Osteocyte (in vitro differentiated cells): ENCODE data around the gene TMEM14A. TPM values are rescaled to one million over a fixed set of nuclear protein-coding genes. Genes with fewer than 3 reads are reported as not detected.

Experiments
- DNase-seq: peaks from one replicate; pipeline ENCODE4 v3.0.0; 2021; ENCODE audit warnings: mixed read lengths; ENCODE audit not compliant: unreplicated experiment; ENCODE audit errors: extremely low spot score
- H3K27ac Mint-ChIP-seq: one replicate; pipeline ENCODE4 v1.8.0; 2021; ENCODE audit warnings: mild to moderate bottlenecking, mixed read lengths; ENCODE audit not compliant: unreplicated experiment
- H3K27me3 Mint-ChIP-seq: one replicate; pipeline ENCODE4 v1.8.0; 2021; ENCODE audit warnings: mixed read lengths; ENCODE audit not compliant: unreplicated experiment
- H3K36me3 Mint-ChIP-seq: one replicate; pipeline ENCODE4 v1.8.0; 2021; ENCODE audit warnings: mixed read lengths; ENCODE audit not compliant: unreplicated experiment
- H3K4me1 Mint-ChIP-seq: one replicate; pipeline ENCODE4 v1.8.0; 2021; ENCODE audit warnings: mixed read lengths; ENCODE audit not compliant: unreplicated experiment
- H3K4me3 Mint-ChIP-seq: one replicate; pipeline ENCODE4 v1.8.0; 2021; ENCODE audit warnings: mild to moderate bottlenecking, moderate library complexity, mixed read lengths; ENCODE audit not compliant: unreplicated experiment
- H3K9me3 Mint-ChIP-seq: one replicate; pipeline ENCODE4 v1.8.0; 2021; ENCODE audit warnings: mixed read lengths; ENCODE audit not compliant: unreplicated experiment
- total RNA-seq: library from RNA; stranded (reverse); gene quantifications from 2 replicates; pipeline ENCODE4 v1.2.1, GENCODE V29; 2021
- TF ChIP-seq, protein P1 (sequence below): fragments of 200-600 bp; sonication (generic); IDR thresholded peaks from 2 replicates; pipeline ENCODE4 v1.5.0; 2021; ENCODE audit warnings: antibody characterized with exemption, mild to moderate bottlenecking, moderate library complexity

Gene TMEM14A
- total RNA-seq, 1 donor from 2014 or later: 20.4 TPM

DNA sequence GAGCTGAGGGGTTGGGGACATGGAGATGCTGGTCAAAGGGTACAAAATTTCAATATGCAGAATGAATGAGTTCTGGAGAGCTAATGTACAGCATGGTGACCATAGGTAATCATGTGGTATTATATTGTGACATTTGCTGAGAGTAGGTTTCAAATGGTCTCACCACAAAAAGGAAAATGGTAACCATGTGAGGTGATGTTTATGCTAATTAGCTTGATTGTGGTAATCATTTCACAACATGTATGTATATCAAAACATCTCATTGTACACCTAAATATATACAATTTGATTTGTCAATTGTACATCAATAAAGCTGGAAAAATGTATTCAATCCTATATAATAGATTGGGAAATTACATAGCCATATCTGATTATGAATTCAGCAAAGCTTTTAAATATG, 29.5 kb upstream of the TMEM14A start:
- DNase-seq: no peak
- no peaks in the 10 kb centered on the region for H3K9me3 Mint-ChIP-seq
- no peak overlapping the region for H3K27ac Mint-ChIP-seq
- H3K27me3 Mint-ChIP-seq: no peaks in the 10 kb centered on the region
- H3K4me3 Mint-ChIP-seq: no peak overlapping the region
- no peaks in the 10 kb centered on the region for H3K36me3 Mint-ChIP-seq
- TF ChIP-seq, protein P1, sequence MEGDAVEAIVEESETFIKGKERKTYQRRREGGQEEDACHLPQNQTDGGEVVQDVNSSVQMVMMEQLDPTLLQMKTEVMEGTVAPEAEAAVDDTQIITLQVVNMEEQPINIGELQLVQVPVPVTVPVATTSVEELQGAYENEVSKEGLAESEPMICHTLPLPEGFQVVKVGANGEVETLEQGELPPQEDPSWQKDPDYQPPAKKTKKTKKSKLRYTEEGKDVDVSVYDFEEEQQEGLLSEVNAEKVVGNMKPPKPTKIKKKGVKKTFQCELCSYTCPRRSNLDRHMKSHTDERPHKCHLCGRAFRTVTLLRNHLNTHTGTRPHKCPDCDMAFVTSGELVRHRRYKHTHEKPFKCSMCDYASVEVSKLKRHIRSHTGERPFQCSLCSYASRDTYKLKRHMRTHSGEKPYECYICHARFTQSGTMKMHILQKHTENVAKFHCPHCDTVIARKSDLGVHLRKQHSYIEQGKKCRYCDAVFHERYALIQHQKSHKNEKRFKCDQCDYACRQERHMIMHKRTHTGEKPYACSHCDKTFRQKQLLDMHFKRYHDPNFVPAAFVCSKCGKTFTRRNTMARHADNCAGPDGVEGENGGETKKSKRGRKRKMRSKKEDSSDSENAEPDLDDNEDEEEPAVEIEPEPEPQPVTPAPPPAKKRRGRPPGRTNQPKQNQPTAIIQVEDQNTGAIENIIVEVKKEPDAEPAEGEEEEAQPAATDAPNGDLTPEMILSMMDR: no peak
- H3K4me1 Mint-ChIP-seq: peaks cover 5% of the 10 kb centered on the region

- no peaks in the 10 kb centered on the region for H3K36me3 Mint-ChIP-seq
- TF ChIP-seq, protein P1: no peak
- no peak for DNase-seq
- peaks cover 6% of the 10 kb centered on the region for H3K4me1 Mint-ChIP-seq
- H3K27ac Mint-ChIP-seq: no peak overlapping the region
- no peaks in the 10 kb centered on the region for H3K27me3 Mint-ChIP-seq
- H3K4me3 Mint-ChIP-seq: no peak overlapping the region
- no peaks in the 10 kb centered on the region for H3K9me3 Mint-ChIP-seq
Observed at GRCh38 chr6:52641826-52642225, 29.1 kb upstream of the TMEM14A start.

DNA sequence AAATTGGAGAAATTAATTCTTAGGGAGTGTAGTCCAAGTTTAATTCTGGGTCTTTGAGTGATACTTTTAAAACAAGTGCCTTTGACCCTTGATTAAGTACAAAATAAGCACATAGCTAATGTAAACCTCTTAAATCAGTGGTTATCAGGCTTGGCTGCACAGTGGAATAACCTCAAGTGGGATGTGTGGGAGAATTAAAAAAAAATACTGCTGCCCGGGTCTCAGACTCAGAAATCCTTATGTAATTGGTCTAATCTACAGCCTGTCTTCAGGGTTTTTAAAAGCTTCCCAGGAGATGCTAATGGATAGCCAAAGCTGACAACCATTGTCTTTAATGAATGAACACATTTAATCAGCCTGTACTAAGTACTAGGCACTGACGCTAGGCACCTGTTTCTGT, 28.5 kb upstream of the TMEM14A start:
- Mint-ChIP-seq H3K4me3 (no peak overlapping the region), H3K36me3 (no peaks in the 10 kb centered on the region), H3K9me3 (no peaks in the 10 kb centered on the region), H3K27me3 (no peaks in the 10 kb centered on the region), H3K4me1 (peaks cover 11% of the 10 kb centered on the region), H3K27ac (no peak overlapping the region)
- TF ChIP-seq, protein P1: no peak
- no peak for DNase-seq

GRCh38 chr6:52643158-52643557, 27.8 kb upstream of the TMEM14A start:
- TF ChIP-seq, protein P1: no peak
- H3K36me3 Mint-ChIP-seq: no peaks in the 10 kb centered on the region
- H3K4me3 Mint-ChIP-seq: no peak overlapping the region
- no peak for DNase-seq
- H3K9me3 Mint-ChIP-seq: no peaks in the 10 kb centered on the region
- H3K27me3 Mint-ChIP-seq: no peaks in the 10 kb centered on the region
- peaks cover 14% of the 10 kb centered on the region for H3K4me1 Mint-ChIP-seq
- H3K27ac Mint-ChIP-seq: no peak overlapping the region

GRCh38 chr6:52644253-52644652, 26.7 kb upstream of the TMEM14A start:
- no peaks in the 10 kb centered on the region for H3K9me3 Mint-ChIP-seq
- peaks cover 24% of the 10 kb centered on the region for H3K4me1 Mint-ChIP-seq
- H3K27ac Mint-ChIP-seq: no peak overlapping the region
- no peak for DNase-seq
- H3K36me3 Mint-ChIP-seq: no peaks in the 10 kb centered on the region
- no peaks in the 10 kb centered on the region for H3K27me3 Mint-ChIP-seq
- TF ChIP-seq, protein P1: no peak
- H3K4me3 Mint-ChIP-seq: no peak overlapping the region
